ENCODE measurements around the gene PRSS27. TPM values are rescaled to one million over a fixed set of nuclear protein-coding genes. Genes with fewer than 3 reads are reported as not detected.

PRSS27 gene
- total RNA-seq, 2 donors from 2014 or later = 2.1 TPM; not detected in 1

GRCh38 chr16:2711370-2712062 is 8.5 kb downstream of the PRSS27 start:
- H3K27me3 ChIP-seq = no peaks in the 10 kb centered on the region
- no peak for DNase-seq
- H3K4me1 ChIP-seq = peaks cover 6% of the 10 kb centered on the region
- H3K9me3 ChIP-seq = no peaks in the 10 kb centered on the region
- no peak overlapping the region for H3K27ac ChIP-seq
- H3K36me3 ChIP-seq (replicated peaks in 1 of 2; ENCODE audit: insufficient read depth in 1 of 2, low read depth in 2 of 2) = peaks cover 5% of the 10 kb centered on the region in 2 donors
- WGBS, 2 donors = 49 to 59% methylated on average over 15 to 22 of the region's 22 CpGs
- no peak for TF ChIP-seq POLR2A (IDR thresholded peaks at IDR 0.05)
- TF ChIP-seq CTCF (IDR thresholded peaks at IDR 0.05) = no peak
- intact Hi-C loops (cut with DNase I) = no loop called here
- H3K4me3 ChIP-seq = no peak overlapping the region
- no peak for ATAC-seq

GRCh38 chr16:2710711-2711231 is 9.3 kb downstream of the PRSS27 start:
- ATAC-seq = no peak
- H3K27me3 ChIP-seq = no peaks in the 10 kb centered on the region
- WGBS, 2 donors = 43 to 70% methylated on average over 4 to 11 of the region's 11 CpGs
- no peak for DNase-seq
- no peak overlapping the region for H3K4me3 ChIP-seq
- H3K27ac ChIP-seq = no peak overlapping the region
- TF ChIP-seq POLR2A (IDR thresholded peaks at IDR 0.05) (no peak), CTCF (IDR thresholded peaks at IDR 0.05) (no peak)
- intact Hi-C loops (cut with DNase I) = no loop called here
- peaks cover 5% of the 10 kb centered on the region in 2 donors for H3K36me3 ChIP-seq (replicated peaks in 1 of 2; ENCODE audit: insufficient read depth in 1 of 2, low read depth in 2 of 2)
- peaks cover 4% of the 10 kb centered on the region for H3K4me1 ChIP-seq
- H3K9me3 ChIP-seq = no peaks in the 10 kb centered on the region

- no peaks in the 10 kb centered on the region for H3K9me3 ChIP-seq
- DNase-seq (no peak), ATAC-seq (no peak)
- H3K27me3 ChIP-seq = no peaks in the 10 kb centered on the region
- no peak for TF ChIP-seq POLR2A (IDR thresholded peaks at IDR 0.05)
- no peak for TF ChIP-seq CTCF (IDR thresholded peaks at IDR 0.05)
- no peak overlapping the region for H3K27ac ChIP-seq
- intact Hi-C loops (cut with DNase I) = no loop called here
- 91 to 100% methylated on average over 1 to 16 of the region's 20 CpGs for WGBS, 2 donors
- H3K4me1 ChIP-seq = no peaks in the 10 kb centered on the region
- H3K4me3 ChIP-seq = no peak overlapping the region
- peaks cover 5% of the 10 kb centered on the region in 2 donors for H3K36me3 ChIP-seq (replicated peaks in 1 of 2; ENCODE audit: insufficient read depth in 1 of 2, low read depth in 2 of 2)
These were observed 9.9 kb downstream of the PRSS27 start for GRCh38 chr16:2710021-2710710.

- H3K9me3 ChIP-seq = no peaks in the 10 kb centered on the region
- no peaks in the 10 kb centered on the region for H3K27me3 ChIP-seq
- H3K27ac ChIP-seq = no peak overlapping the region
- no peak for DNase-seq
- TF ChIP-seq POLR2A (IDR thresholded peaks at IDR 0.05) (no peak), CTCF (IDR thresholded peaks at IDR 0.05) (no peak)
- 93% methylated on average over 10 of the region's 10 CpGs; no CpG with 5 or more reads in 1 of the 2 donors for WGBS, 2 donors
- intact Hi-C loops (cut with DNase I) = no loop called here
- H3K4me1 ChIP-seq = no peaks in the 10 kb centered on the region
- peaks cover 5% of the 10 kb centered on the region in 2 donors for H3K36me3 ChIP-seq (replicated peaks in 1 of 2; ENCODE audit: insufficient read depth in 1 of 2, low read depth in 2 of 2)
- H3K4me3 ChIP-seq = no peak overlapping the region
- ATAC-seq = no peak
These were observed 10.4 kb downstream of the PRSS27 start for GRCh38 chr16:2709588-2709984.
